Activated naive CD4-positive, alpha-beta T cell treated with anti-CD3 and anti-CD28 coated beads, Interleukin-2, amount 50 U/mL, for 72 hours (primary cell): Measurements from ENCODE around the gene MX2. TPM values are rescaled to one million over a fixed set of nuclear protein-coding genes. Genes with fewer than 3 reads are reported as not detected.

Experiments
- ATAC-seq, 2 donors: fragments of 150-1000 bp; cut with Tn5 transposase; 2 replicates each; pipeline ENCODE4 v1.10.0; 2021; ENCODE audit warnings: mild to moderate bottlenecking in 2 of 2, moderate library complexity in 2 of 2
- DNase-seq, 2 donors: peaks; one replicate each; pipeline ENCODE4 v3.0.0; 2021 to 2022; ENCODE audit warnings: low spot score in 2 of 2
- H3K27ac Mint-ChIP-seq, 2 donors: one replicate each; pipeline ENCODE4 v1.8.0; 2022; ENCODE audit warnings: mild to moderate bottlenecking in 2 of 2, mixed read lengths in 2 of 2
- H3K36me3 Mint-ChIP-seq, 2 donors: one replicate each; pipeline ENCODE4 v1.8.0; 2022; ENCODE audit warnings: mixed read lengths in 2 of 2
- H3K9me3 Mint-ChIP-seq, 2 donors: one replicate each; pipeline ENCODE4 v1.8.0; 2022; ENCODE audit warnings: mixed read lengths in 2 of 2
- total RNA-seq, 2 donors: library from RNA; stranded (reverse); gene quantifications; one replicate each; pipeline ENCODE4 v1.2.3, GENCODE V29; 2022

The MX2 gene
- total RNA-seq, 2 donors from 2014 or later, result 3.6 to 79.4 TPM

DNA sequence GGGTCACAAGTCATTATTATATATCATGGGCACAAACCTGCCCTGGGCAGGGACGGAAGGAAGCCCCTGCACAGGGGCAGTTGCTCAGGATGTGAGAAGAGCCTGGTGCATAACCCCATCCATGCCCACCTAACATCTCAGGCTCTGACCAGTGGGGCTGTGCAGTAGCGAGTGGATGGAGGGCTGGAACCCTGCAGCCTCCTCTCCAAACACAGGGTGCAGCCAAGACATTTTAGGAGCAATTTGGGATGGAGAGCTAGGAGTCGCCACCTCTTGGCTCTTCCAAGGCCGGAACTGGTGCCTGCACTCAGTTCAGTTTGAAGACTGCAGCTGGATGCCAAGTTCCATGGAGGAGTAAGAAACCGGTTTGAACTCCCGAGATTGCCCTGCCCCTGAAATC is 67.0 kb downstream of the MX2 start:
- Mint-ChIP-seq H3K36me3 (peaks cover 10 to 71% of the 10 kb centered on the region in 2 donors), H3K9me3 (no peaks in the 10 kb centered on the region), H3K27ac (peak overlapping the region in 1 of 2 donors; percentile 94)
- no peak for ATAC-seq
- no peak for DNase-seq

DNA sequence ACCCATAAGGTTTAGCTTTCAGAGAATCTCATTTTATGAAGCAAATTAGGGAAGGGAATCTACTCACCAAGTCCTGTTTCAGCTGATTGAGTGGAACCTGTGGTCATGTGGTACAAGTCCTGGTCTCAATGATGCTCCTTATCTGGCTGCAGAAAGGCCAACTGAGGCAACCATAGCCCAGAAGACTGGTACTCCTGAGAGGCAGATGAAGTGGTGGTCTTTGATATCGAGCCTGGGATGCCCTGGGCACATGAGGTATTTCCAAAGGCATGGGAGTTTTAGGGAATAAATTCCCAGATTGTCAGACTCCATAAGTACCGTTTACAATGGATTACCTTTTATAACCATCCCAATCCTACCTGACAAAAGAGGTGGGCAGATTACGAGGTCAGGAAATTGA is 67.5 kb downstream of the MX2 start:
- Mint-ChIP-seq H3K9me3 (peaks cover 0 to 1% of the 10 kb centered on the region in 2 donors), H3K27ac (no peak overlapping the region), H3K36me3 (peaks cover 11 to 76% of the 10 kb centered on the region in 2 donors)
- DNase-seq (no peak), ATAC-seq (no peak)

DNA sequence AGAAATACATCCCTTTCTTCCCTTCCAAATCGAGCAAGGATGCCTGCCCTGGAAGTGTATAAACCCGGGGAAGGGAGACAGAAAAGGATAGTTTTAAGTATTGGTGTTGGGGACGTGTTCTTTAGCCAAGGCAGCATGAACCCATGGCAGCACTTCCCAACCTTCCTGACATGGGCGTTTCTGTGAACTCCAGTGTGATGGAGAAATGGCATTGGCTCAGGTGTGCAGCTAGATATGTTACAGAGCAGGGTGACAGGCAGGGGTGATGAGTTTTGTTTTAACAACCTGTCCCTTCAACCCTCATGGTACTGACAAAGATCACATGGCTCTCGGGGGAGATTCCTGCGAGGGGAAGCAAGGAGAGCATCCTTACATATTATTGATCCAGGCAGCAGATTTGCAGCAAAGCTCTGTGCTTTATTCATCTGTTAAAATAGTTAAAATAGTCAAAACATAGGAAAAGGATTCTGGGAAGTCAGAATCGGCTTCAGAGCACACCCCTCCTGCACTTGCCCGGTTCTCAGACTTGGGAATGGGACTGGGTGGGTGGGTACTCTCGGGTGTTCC is 68.2 kb downstream of the MX2 start:
- DNase-seq (no peak), ATAC-seq (no peak)
- Mint-ChIP-seq H3K9me3 (peaks cover 0 to 6% of the 10 kb centered on the region in 2 donors), H3K36me3 (peaks cover 18 to 80% of the 10 kb centered on the region in 2 donors), H3K27ac (peak overlapping the region in 1 of 2 donors; percentile 7)

DNA sequence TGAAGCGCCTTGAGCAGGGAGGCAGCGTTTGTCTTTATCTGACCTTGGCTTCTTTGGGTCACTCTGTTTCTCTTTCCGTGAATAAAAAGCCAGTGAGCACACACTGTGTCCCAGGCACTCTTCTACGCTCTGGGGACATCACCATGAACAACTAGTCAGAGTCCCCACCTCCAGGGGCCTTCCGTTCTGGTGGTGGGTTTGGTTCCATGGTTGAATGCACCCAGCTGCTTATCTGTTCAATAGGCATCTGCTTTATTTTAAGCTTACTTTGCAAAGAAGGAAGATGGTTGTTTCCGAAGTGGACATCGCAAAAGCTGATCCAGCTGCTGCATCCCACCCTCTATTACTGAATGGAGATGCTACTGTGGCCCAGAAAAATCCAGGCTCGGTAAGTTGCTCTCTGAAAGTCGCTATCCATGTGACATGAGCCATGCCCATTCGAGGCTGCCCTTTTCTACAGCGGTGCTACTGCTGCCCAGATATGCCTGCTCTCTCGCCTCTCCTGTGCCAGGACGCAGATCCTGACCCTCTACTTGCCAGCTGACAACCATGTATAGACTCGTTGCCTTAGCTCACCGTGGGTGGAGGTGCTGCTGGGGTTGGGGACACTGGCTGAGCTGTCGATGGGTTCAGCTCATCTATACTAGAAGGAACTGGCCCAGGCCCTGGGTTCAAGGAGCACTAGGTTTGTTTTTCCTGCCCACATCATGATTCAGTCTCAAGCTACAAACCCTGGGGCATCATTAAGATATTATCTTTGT is 70.1 kb downstream of the MX2 start:
- ATAC-seq (no peak), DNase-seq (no peak)
- Mint-ChIP-seq H3K9me3 (peaks cover 0 to 8% of the 10 kb centered on the region in 2 donors), H3K27ac (peak overlapping the region in 1 of 2 donors; percentile 36), H3K36me3 (peaks cover 31 to 86% of the 10 kb centered on the region in 2 donors)

DNA sequence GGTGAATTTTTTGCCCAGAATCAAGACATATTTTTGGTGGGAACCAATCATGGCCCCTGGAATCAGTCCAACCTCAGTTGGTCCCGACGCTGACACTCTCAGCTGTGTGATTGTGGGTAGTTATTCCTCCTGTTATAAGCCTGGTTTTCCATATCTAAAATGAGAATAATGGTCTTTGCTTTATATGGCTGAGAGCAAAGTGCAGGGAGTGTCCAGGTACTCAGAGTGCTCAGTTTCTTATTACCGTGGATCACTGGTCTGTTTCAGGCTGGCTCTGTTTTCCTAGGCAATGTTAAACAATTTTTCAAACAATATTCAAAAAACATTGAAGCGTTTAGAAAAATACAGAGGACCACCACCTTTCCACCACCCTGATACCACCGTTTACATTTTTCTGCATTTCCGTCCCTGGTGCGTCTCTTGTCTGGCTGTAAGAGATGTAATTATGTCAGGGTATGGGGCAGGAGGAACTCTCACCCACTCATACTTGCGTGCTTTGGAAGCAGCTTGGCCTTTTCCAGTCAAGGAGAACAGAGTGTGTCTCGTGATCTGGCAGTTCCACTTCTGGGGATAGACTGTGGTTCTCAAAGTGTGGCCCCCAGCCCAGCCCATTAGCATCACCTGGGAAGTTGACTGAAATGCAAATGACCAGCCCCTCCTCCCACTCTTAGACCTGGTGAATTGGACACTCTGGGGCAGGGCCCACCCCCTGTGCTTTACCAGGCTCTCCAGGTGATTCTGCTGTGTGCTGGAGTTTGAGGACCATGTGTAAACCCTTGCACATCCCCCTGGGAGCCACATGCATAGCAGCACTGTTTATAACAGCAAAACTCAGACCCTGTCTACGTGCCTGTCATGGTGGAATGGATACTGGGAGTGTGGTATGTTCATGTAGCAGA is 71.0 kb downstream of the MX2 start:
- Mint-ChIP-seq H3K27ac (no peak overlapping the region), H3K36me3 (peaks cover 31 to 82% of the 10 kb centered on the region in 2 donors), H3K9me3 (peaks cover 0 to 8% of the 10 kb centered on the region in 2 donors)
- DNase-seq (no peak), ATAC-seq (no peak)

DNA sequence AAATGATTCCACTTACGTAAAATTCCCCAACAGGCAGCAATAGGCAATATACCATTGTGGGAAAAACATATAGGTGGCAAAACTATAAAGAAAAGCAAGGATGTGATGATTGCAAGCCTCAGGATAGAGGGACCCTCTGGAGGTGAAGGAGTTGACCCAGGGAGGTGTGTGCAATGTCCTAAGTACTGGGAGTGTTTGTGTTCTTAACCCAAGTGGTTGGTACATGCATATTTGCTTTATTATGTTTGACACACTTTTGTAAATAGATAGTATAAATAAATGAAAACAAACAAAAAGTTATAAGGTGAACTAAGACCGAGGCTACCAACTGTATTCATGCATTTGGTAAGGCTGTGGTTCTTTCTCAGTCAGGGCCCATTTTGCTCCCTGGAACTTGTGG is 71.7 kb downstream of the MX2 start:
- H3K27ac Mint-ChIP-seq, result no peak overlapping the region
- no peak for ATAC-seq
- peaks cover 31 to 82% of the 10 kb centered on the region in 2 donors for H3K36me3 Mint-ChIP-seq
- H3K9me3 Mint-ChIP-seq, result peaks cover 0 to 8% of the 10 kb centered on the region in 2 donors
- no peak for DNase-seq

DNA sequence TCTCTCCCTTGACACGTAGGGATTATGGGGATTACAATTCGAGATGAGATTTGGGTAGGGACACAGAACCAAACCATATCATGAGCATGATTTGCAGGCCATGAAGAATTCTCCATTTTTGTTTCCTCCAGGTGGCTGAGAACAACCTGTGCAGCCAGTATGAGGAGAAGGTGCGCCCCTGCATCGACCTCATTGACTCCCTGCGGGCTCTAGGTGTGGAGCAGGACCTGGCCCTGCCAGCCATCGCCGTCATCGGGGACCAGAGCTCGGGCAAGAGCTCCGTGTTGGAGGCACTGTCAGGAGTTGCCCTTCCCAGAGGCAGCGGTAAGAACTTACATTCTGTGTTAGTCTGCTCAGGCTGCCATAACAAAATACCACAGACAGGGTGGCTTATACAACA is 73.9 kb downstream of the MX2 start:
- H3K9me3 Mint-ChIP-seq, result peaks cover 0 to 8% of the 10 kb centered on the region in 2 donors
- no peak for DNase-seq
- no peak for ATAC-seq
- peaks cover 31 to 78% of the 10 kb centered on the region in 2 donors for H3K36me3 Mint-ChIP-seq
- no peak overlapping the region for H3K27ac Mint-ChIP-seq

DNA sequence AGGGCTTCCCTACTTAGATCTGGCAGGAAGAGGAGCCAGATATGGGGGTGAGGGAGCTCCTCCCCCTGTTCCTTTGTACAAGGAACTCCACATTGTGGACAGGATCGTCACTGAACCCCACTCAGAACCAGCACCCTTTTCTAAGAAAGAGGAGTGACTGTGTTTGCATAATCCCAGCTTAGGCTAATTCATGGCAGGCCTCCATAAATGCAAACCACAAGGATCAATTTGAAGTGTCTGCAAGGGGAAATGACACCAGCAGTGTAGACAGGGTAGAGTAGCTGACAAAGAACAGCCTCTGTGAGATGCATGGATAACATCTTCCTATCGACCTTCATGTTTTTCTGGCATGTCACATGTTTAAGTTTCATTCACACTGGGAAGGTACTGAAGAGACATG is 75.9 kb downstream of the MX2 start:
- Mint-ChIP-seq H3K9me3 (peaks cover 0 to 8% of the 10 kb centered on the region in 2 donors), H3K27ac (peak overlapping the region; percentile 2 to 38), H3K36me3 (peaks cover 29 to 80% of the 10 kb centered on the region in 2 donors)
- ATAC-seq (peak in 1 of 2 donors; percentile 27), DNase-seq (no peak)

DNA sequence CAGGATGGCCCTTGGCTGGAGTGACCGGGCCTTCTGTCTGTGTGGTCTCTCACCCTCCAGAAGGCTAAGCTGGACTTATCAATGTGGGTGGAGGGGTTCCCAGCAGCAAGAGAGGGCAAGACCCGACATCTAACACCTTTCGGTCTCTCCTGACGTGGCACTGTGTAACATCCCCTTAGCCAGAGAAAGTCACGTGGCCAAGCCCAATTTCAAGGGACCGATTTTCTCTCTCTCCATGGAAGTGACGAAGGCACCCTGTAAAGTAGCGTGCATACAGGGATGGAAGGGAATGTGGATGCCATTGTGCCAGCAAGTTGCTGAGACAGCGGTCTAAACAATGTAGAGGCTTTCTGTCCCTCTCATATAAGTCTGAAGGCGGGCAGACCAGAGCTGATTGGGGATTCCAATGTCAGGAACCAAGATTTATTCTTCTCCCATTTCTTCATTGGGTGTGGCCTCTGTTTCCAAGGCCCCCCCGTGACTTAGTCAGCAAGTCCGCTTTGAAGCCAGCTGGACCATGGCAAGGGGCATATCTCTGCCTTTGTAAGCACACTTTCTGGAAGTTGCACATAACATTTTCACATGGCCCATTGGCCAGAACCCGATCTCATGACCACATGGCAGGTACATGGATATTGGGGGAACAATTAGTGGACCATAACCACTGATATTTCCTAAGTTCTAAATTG is 76.7 kb downstream of the MX2 start:
- DNase-seq (no peak), ATAC-seq (peak in 1 of 2 donors; percentile 3)
- Mint-ChIP-seq H3K27ac (peak overlapping the region; percentile 25 to 38), H3K9me3 (peaks cover 0 to 8% of the 10 kb centered on the region in 2 donors), H3K36me3 (peaks cover 21 to 80% of the 10 kb centered on the region in 2 donors)

DNA sequence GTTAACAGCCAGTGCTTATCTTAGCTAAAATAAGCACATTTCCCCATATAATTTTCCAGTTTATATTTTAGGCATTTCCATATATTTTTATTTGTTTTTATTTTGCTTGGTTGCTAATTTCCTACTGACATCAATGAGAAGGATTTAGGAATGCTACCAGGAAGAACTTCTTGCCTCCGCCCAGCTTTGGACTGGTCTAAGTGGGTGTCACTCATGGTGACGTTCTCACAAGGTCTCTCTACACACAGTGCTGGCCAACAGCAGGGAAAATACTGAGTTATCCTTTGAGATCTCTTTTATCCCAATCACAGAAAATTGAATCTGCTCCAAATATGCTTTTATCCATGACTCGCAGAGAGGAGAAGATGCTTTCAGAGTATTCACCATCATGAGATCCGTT is 77.4 kb downstream of the MX2 start:
- Mint-ChIP-seq H3K9me3 (peaks cover 0 to 7% of the 10 kb centered on the region in 2 donors), H3K27ac (no peak overlapping the region), H3K36me3 (peaks cover 21 to 77% of the 10 kb centered on the region in 2 donors)
- DNase-seq, result no peak
- ATAC-seq, result no peak

DNA sequence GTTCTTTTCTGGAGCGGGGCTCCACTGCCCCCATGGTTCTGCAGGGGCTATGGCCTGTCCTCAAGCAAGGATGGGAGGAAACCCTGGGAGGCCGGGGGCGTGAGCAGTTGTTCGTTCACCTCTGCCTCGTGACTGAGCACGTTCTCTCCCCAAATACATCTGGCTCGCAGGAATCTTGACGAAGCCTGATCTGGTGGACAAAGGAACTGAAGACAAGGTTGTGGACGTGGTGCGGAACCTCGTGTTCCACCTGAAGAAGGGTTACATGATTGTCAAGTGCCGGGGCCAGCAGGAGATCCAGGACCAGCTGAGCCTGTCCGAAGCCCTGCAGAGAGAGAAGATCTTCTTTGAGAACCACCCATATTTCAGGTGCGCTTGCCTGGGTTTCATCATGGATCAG is 79.7 kb downstream of the MX2 start:
- no peak for DNase-seq
- no peak for ATAC-seq
- Mint-ChIP-seq H3K27ac (no peak overlapping the region), H3K9me3 (no peaks in the 10 kb centered on the region), H3K36me3 (peaks cover 5 to 73% of the 10 kb centered on the region in 2 donors)

DNA sequence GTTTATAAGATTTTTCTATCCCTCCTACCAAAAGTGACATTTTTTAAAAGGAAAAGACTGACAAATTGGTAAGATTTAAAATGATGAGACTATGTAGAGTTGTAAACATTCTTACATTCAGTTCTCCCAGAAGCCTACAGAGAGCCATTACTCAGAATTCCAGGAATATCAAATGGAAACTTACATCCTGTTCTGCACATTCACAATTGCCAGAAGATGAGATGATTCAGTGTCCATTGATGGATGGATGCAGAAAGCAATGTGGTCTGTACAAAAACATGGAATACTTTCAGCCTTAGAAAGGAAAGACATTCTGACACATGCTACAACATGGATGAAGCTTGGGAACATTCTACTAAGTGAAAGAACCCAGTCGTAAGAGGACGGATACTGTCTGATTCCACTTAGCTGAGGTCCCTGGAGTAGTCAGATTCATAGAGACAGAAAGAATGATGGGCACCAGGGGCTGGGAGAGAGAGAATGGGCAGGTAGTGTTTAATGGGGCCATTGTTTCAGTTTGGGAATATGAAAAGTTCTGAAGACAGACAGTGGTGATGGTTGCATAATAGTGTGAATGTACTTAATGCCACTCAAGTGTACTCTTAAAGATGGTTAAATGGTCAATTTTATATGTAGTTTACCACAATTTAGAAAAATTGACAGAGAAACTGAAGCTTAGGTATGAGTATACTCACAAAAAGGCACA is 80.8 kb downstream of the MX2 start:
- peak overlapping the region in 1 of 2 donors; percentile 5 for H3K27ac Mint-ChIP-seq
- no peaks in the 10 kb centered on the region for H3K9me3 Mint-ChIP-seq
- ATAC-seq (no peak), DNase-seq (no peak)
- peaks cover 4 to 77% of the 10 kb centered on the region in 2 donors for H3K36me3 Mint-ChIP-seq

DNA sequence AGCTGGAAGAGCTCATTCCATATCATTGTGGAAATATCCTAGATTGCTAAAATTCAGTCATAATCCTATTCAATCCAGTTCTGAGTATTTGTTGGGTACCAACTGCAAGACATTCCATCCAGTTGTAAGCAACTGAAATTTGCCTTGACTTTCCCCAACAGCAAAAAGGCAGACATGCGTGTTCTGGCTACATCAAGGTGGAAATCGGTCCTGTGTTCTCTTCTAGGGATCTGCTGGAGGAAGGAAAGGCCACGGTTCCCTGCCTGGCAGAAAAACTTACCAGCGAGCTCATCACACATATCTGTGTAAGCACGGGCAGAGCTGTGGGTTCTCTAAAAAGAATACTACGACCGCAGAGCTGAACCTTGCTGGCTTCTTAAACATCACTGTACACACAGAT is 81.7 kb downstream of the MX2 start:
- Mint-ChIP-seq H3K9me3 (no peaks in the 10 kb centered on the region), H3K27ac (no peak overlapping the region), H3K36me3 (peaks cover 4 to 69% of the 10 kb centered on the region in 2 donors)
- DNase-seq (no peak), ATAC-seq (no peak)

DNA sequence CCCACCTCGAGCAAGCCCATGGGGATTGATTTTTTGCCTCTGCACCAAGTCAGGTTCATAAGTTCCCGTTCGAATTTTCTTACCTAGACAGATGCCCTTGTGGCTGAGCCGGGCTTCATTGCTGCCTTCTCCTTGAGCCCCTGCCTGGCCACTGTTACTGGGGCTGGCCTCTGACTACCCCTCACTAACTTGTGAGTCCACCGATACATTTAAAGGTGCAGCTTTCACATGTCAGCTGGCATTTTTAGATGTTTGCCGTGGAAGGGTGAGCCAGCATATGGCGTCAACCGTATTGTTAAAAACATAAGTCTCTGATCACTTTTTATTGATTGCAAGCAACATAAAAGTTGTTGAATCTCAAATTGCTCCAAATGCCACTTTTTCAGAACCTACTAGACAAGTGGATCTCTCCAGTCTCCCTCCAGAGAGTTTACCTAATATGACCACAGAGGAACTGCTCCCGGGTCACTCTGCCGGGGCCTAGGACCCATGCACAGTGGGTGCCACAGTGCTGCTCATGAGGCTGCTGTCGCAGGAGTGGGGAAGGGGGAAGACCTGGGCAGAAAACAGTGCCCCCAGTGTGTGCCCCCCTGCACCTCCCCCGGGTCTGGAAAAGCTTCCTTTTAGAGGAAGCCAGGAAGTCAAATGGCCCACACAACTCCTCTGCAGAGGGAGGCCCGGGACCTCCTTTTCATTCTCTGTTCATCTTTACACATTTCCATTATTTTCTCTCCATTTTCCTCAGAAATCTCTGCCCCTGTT is 83.1 kb downstream of the MX2 start:
- H3K36me3 Mint-ChIP-seq, result peaks cover 4 to 70% of the 10 kb centered on the region in 2 donors
- DNase-seq, result no peak
- peak overlapping the region; percentile 59 to 68 for H3K27ac Mint-ChIP-seq

DNA sequence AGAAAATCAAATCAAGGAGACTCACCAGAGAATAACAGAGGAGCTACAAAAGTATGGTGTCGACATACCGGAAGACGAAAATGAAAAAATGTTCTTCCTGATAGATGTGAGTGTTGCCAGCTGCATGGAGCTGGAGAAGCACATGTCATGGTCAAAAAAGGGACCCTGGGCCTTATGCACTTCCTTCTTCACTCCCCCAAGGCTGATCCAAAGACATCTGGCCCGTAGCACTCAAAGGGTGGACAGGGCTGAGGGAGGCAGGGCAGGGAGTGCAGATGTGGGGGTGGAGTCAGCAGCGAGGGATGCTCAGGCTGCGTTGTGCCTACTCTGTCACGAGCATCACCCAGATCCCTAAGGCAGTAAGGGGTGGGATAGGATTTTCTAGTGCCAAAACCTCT is 83.6 kb downstream of the MX2 start:
- no peaks in the 10 kb centered on the region for H3K9me3 Mint-ChIP-seq
- H3K27ac Mint-ChIP-seq, result peak overlapping the region; percentile 59 to 68
- DNase-seq (no peak), ATAC-seq (no peak)
- H3K36me3 Mint-ChIP-seq, result peaks cover 4 to 66% of the 10 kb centered on the region in 2 donors

More for the DNA sequence above, 83.1 kb downstream of the MX2 start:
- no peaks in the 10 kb centered on the region for H3K9me3 Mint-ChIP-seq
- ATAC-seq, result no peak
